DMS79 (cell line): ENCODE data around the gene NDUFA8.
"Not testable (repeated sequence)": the region's sequence is repeated elsewhere in the genome, so short reads cannot be mapped to it uniquely, and the experiment has no call there.

Source experiments
- DNase-seq: peaks from one replicate; lab custom pipeline; 2025; lab: John Stamatoyannopoulos, UW

The NDUFA8 gene

GRCh38 chr9:122120316-122121071 lies 39.1 kb downstream of the NDUFA8 start:
- no peak for DNase-seq

GRCh38 chr9:122119721-122120120 lies 39.9 kb downstream of the NDUFA8 start:
- no peak for DNase-seq

- DNase-seq = no peak
Measured at GRCh38 chr9:122119166-122119521, 40.4 kb downstream of the NDUFA8 start.

GRCh38 chr9:122118343-122119165 lies 41.0 kb downstream of the NDUFA8 start:
- no peak for DNase-seq

- DNase-seq = not testable (repeated sequence)
Measured at GRCh38 chr9:122117241-122117640, 42.3 kb downstream of the NDUFA8 start.

- no peak for DNase-seq
Measured at GRCh38 chr9:122116448-122117173, 43.0 kb downstream of the NDUFA8 start.

- no peak for DNase-seq
Measured at GRCh38 chr9:122116040-122116439, 43.5 kb downstream of the NDUFA8 start.

- peak; percentile 58 for DNase-seq
Measured at GRCh38 chr9:122115176-122116035, 44.2 kb downstream of the NDUFA8 start.

GRCh38 chr9:122113574-122113973 lies 46.0 kb downstream of the NDUFA8 start:
- no peak for DNase-seq

GRCh38 chr9:122112238-122112637 lies 47.3 kb downstream of the NDUFA8 start:
- no peak for DNase-seq

- no peak for DNase-seq
Measured at GRCh38 chr9:122111413-122112085, 48.0 kb downstream of the NDUFA8 start.

GRCh38 chr9:122110100-122110833 lies 49.3 kb downstream of the NDUFA8 start:
- no peak for DNase-seq

- DNase-seq = no peak
Measured at GRCh38 chr9:122109035-122109813, 50.4 kb downstream of the NDUFA8 start.

GRCh38 chr9:122107291-122107805 lies 52.2 kb downstream of the NDUFA8 start:
- DNase-seq = no peak

- no peak for DNase-seq
Measured at GRCh38 chr9:122106576-122106975, 53.0 kb downstream of the NDUFA8 start.

GRCh38 chr9:122103985-122104384 lies 55.6 kb downstream of the NDUFA8 start:
- no peak for DNase-seq

GRCh38 chr9:122102156-122102555 lies 57.4 kb downstream of the NDUFA8 start:
- no peak for DNase-seq

GRCh38 chr9:122100756-122101155 lies 58.8 kb downstream of the NDUFA8 start:
- DNase-seq = no peak

- peak; percentile 9 for DNase-seq
Measured at GRCh38 chr9:122099271-122099869, 60.2 kb downstream of the NDUFA8 start.
